SK-N-SH (cell line): ENCODE results near the gene ABCA7.

Experiments used
- CTCF ChIP-seq: fragments of 200-600 bp; sonication (generic); IDR thresholded peaks from 2 replicates; pipeline ENCODE4 v1.6.1; 2017; ENCODE audit warnings: antibody characterized with exemption, mild to moderate bottlenecking, moderate library complexity
- EZH2phosphoT487 ChIP-seq: fragments of 200-600 bp; sonication (generic); IDR thresholded peaks from 2 replicates; pipeline ENCODE4 v1.6.1; 2017; ENCODE audit warnings: low read depth, mixed run types, mild to moderate bottlenecking, antibody characterized with exemption, moderate library complexity, borderline replicate concordance
- IRF3 ChIP-seq: fragments of 150-350 bp; IDR thresholded peaks from 2 replicates; pipeline ENCODE4 v1.6.1; 2016; ENCODE audit warnings: mild to moderate bottlenecking, low read depth, low read length
- JUND ChIP-seq: IDR thresholded peaks from 2 replicates; pipeline ENCODE4 v1.4.0; 2012
- MXI1 ChIP-seq: IDR thresholded peaks from 2 replicates; pipeline ENCODE4 v1.6.1; 2012; ENCODE audit warnings: mild to moderate bottlenecking, low read depth, low read length, improper control_type of control experiment
- NFIC ChIP-seq: IDR thresholded peaks from 2 replicates; pipeline ENCODE4 v1.4.0; 2012; ENCODE audit warnings: borderline replicate concordance
- PBX3 ChIP-seq: IDR thresholded peaks from 2 replicates; pipeline ENCODE4; 2012
- POLR2AphosphoS5 ChIP-seq: IDR thresholded peaks from 2 replicates; pipeline ENCODE4 v1.6.1; 2012; ENCODE audit warnings: low read depth, low read length
- RAD21 ChIP-seq: IDR thresholded peaks from 2 replicates; pipeline ENCODE4 v1.6.1; 2012; ENCODE audit warnings: mild to moderate bottlenecking, low read length
- SIN3A ChIP-seq: IDR thresholded peaks from 2 replicates; pipeline ENCODE4 v1.6.1; 2012; ENCODE audit warnings: low read depth, mild to moderate bottlenecking, low read length, moderate library complexity, borderline replicate concordance
- USF1 ChIP-seq: IDR thresholded peaks from 2 replicates; pipeline ENCODE4 v1.4.0; 2012; ENCODE audit warnings: low read depth, borderline replicate concordance
- USF2 ChIP-seq: fragments of 150-350 bp; IDR thresholded peaks from 2 replicates; pipeline ENCODE4 v1.6.1; 2017; ENCODE audit warnings: antibody characterized with exemption, low read length, low read depth, borderline replicate concordance

- TF ChIP-seq CTCF (no peak), NFIC (no peak), USF1 (no peak), MXI1 (no peak), RAD21 (no peak), USF2 (no peak), SIN3A (no peak), JUND (no peak), IRF3 (no peak), POLR2AphosphoS5 (no peak), EZH2phosphoT487 (no peak), PBX3 (no peak)
Observed at GRCh38 chr19:1000591-1001537, 39.0 kb upstream of the ABCA7 start.
